HG02798 (cell line): Measurements from ENCODE around the gene GABARAPL2.

Experiments used
- ATAC-seq: cut with Tn5 transposase; IDR thresholded peaks from one replicate; pipeline ENCODE4 v1.9.1; 2021; ENCODE audit warnings: mild to moderate bottlenecking; ENCODE audit not compliant: unreplicated experiment, poor library complexity

GABARAPL2 gene

DNA sequence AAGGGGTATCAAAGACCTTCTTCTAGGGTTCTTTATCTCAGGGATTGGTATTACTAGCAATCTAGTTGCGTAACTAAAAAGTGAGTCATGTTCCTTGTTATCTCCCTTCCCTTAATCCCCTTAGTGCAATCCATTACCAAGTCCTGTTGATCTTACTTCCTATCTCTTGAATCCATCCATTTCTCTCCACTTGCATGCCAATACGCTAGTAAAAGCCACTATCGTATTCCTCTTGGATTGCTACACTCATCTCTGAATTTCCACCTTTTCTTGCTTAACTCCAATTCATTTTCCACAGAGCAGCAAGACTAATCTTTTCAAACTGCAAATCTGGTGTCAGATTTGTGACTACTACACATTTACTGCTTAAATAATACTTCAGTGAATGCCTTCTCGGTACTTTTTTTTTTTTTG lies 58.7 kb downstream of the GABARAPL2 start:
- ATAC-seq: no peak

DNA sequence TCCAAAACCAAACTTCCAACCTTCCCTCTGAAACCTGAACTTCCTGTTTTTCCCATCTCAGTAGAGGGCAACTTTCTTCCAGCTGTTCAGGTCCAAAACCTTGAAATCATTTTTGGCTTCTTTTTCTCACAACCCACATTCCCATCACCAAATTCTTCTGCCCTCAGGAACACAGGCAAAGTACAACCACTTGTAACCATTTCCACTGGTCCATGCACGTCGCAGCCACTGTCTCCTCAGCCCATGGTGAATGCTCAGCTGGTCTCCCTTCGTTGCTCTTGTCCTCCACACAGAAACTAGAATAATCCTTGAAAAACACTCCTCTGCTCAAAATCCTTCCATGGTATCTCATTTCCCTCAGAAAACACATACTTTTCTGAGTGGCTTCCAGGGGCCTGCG lies 60.6 kb downstream of the GABARAPL2 start:
- no peak for ATAC-seq
